H9 (cell line): ENCODE measurements around the gene LTBP2. TPM values are rescaled to one million over a fixed set of nuclear protein-coding genes. Genes with fewer than 3 reads are reported as not detected.

Experiments
- DNase-seq: peaks from one replicate; pipeline ENCODE4 v3.0.0-alpha.2; 2017
- H2AFZ ChIP-seq: one replicate; pipeline ENCODE4 v1.6.1; 2013; ENCODE audit warnings: mild to moderate bottlenecking, low read length, control low read depth, moderate library complexity
- H2AK5ac ChIP-seq: 2 replicates; pipeline ENCODE4 v1.6.1; 2013; ENCODE audit warnings: low read length, control low read depth, mixed read lengths; ENCODE audit not compliant: insufficient read length
- H2BK120ac ChIP-seq: one replicate; pipeline ENCODE4 v1.6.1; 2013; ENCODE audit warnings: low read depth, mild to moderate bottlenecking, low read length, control low read depth, inconsistent platforms; ENCODE audit not compliant: poor library complexity, severe bottlenecking
- H2BK12ac ChIP-seq: 2 replicates; pipeline ENCODE4 v1.6.1; 2013; ENCODE audit warnings: low read length, control low read depth, mixed read lengths, low read depth; ENCODE audit not compliant: insufficient read length
- H2BK15ac ChIP-seq: 2 replicates; pipeline ENCODE4 v1.6.1; 2013; ENCODE audit warnings: low read depth, low read length, control low read depth
- H2BK20ac ChIP-seq: one replicate; pipeline ENCODE4 v1.6.1; 2013; ENCODE audit warnings: low read depth, mild to moderate bottlenecking, low read length, control low read depth, inconsistent platforms; ENCODE audit not compliant: poor library complexity, severe bottlenecking
- H2BK5ac ChIP-seq: 2 replicates; pipeline ENCODE4 v1.6.1; 2013; ENCODE audit warnings: low read length, control low read depth, mixed read lengths; ENCODE audit not compliant: insufficient read length
- H3K14ac ChIP-seq: 2 replicates; pipeline ENCODE4 v1.6.1; 2013; ENCODE audit warnings: low read length, control low read depth; ENCODE audit not compliant: insufficient read depth
- H3K18ac ChIP-seq: 2 replicates; pipeline ENCODE4 v1.6.1; 2013; ENCODE audit warnings: low read depth, mild to moderate bottlenecking, mixed read lengths, low read length, control low read depth; ENCODE audit not compliant: insufficient read length
- H3K23ac ChIP-seq: 2 replicates; pipeline ENCODE4 v1.6.1; 2013; ENCODE audit warnings: low read length, control low read depth, mixed read lengths, low read depth; ENCODE audit not compliant: insufficient read length
- H3K23me2 ChIP-seq: 2 replicates; pipeline ENCODE4 v1.6.1; 2013; ENCODE audit warnings: low read depth, mild to moderate bottlenecking, mixed read lengths, low read length, control low read depth; ENCODE audit not compliant: insufficient read length, poor library complexity, severe bottlenecking
- H3K27ac ChIP-seq: 2 replicates; pipeline ENCODE4 v1.5.1; 2013; ENCODE audit warnings: low read length, control low read depth, mixed read lengths, low read depth; ENCODE audit not compliant: insufficient read length
- H3K27me3 ChIP-seq: 2 replicates; pipeline ENCODE4 v1.6.1; 2013; ENCODE audit warnings: low read length, control low read depth, inconsistent platforms; ENCODE audit not compliant: insufficient read depth
- H3K4ac ChIP-seq: 2 replicates; pipeline ENCODE4 v1.6.1; 2013; ENCODE audit warnings: low read depth, mild to moderate bottlenecking, control low read depth, inconsistent platforms, low read length, moderate library complexity
- H3K4me1 ChIP-seq: 2 replicates; pipeline ENCODE4 v1.6.1; 2013; ENCODE audit warnings: low read length, control low read depth, inconsistent platforms; ENCODE audit not compliant: insufficient read depth
- H3K4me2 ChIP-seq: 2 replicates; pipeline ENCODE4 v1.6.1; 2013; ENCODE audit warnings: low read length, control low read depth, mixed read lengths; ENCODE audit not compliant: insufficient read length, insufficient read depth
- H3K56ac ChIP-seq: 2 replicates; pipeline ENCODE4 v1.6.1; 2013; ENCODE audit warnings: low read depth, mild to moderate bottlenecking, mixed read lengths, low read length, control low read depth; ENCODE audit not compliant: insufficient read length
- H3K79me1 ChIP-seq: 2 replicates; pipeline ENCODE4 v1.6.1; 2013; ENCODE audit warnings: low read depth, mild to moderate bottlenecking, moderate library complexity, low read length, control low read depth, inconsistent platforms; ENCODE audit not compliant: insufficient read depth, poor library complexity, severe bottlenecking
- H3K79me2 ChIP-seq: 2 replicates; pipeline ENCODE4 v1.6.1; 2013; ENCODE audit warnings: low read length, control low read depth, inconsistent platforms; ENCODE audit not compliant: insufficient read depth
- H3K9ac ChIP-seq: 2 replicates; pipeline ENCODE4 v1.6.1; 2013; ENCODE audit warnings: low read length, control low read depth, mixed read lengths; ENCODE audit not compliant: insufficient read length; ENCODE audit errors: extremely low read depth
- H3K9me3 ChIP-seq: one replicate; pipeline ENCODE4 v1.6.1; 2013; ENCODE audit warnings: low read depth, low read length, inconsistent platforms; ENCODE audit not compliant: control insufficient read depth
- H3T11ph ChIP-seq: one replicate; pipeline ENCODE4 v1.6.1; 2013; ENCODE audit warnings: mild to moderate bottlenecking, low read length, control low read depth, inconsistent platforms
- H4K20me1 ChIP-seq: one replicate; pipeline ENCODE4 v1.6.1; 2013; ENCODE audit not compliant: control insufficient read depth, insufficient read length, insufficient read depth
- H4K5ac ChIP-seq: 2 replicates; pipeline ENCODE4 v1.6.1; 2013; ENCODE audit warnings: low read depth, mild to moderate bottlenecking, mixed read lengths, low read length, control low read depth; ENCODE audit not compliant: insufficient read length
- H4K8ac ChIP-seq: replicated peaks from 2 replicates; pipeline ENCODE4 v1.6.1; 2013; ENCODE audit warnings: low read length, control low read depth, mixed read lengths, low read depth; ENCODE audit not compliant: insufficient read length
- H4K91ac ChIP-seq: 2 replicates; pipeline ENCODE4 v1.6.1; 2013; ENCODE audit warnings: low read depth, mild to moderate bottlenecking, moderate library complexity, mixed read lengths, low read length, control low read depth; ENCODE audit not compliant: insufficient read length
- H3K27ac Mint-ChIP-seq, 3 experiments: 2 replicates in 2 of 3; 3 replicates in 1 of 3; pipeline ENCODE4 v1.8.0; 2020 to 2021; ENCODE audit warnings: mixed read lengths in 3 of 3, mild to moderate bottlenecking in 1 of 3, moderate library complexity in 1 of 3
- H3K27me3 Mint-ChIP-seq: 2 replicates; pipeline ENCODE4 v1.8.0; 2021; ENCODE audit warnings: low read depth, mild to moderate bottlenecking, moderate library complexity, mixed read lengths
- H3K36me3 Mint-ChIP-seq, 3 experiments: 2 replicates in 2 of 3; 3 replicates in 1 of 3; pipeline ENCODE4 v1.8.0; 2020 to 2021; ENCODE audit warnings: low read depth in 3 of 3, mixed read lengths in 3 of 3; ENCODE audit not compliant: insufficient read depth in 1 of 3
- H3K4me1 Mint-ChIP-seq, 2 experiments: 2 replicates each; pipeline ENCODE4 v1.8.0; 2020; ENCODE audit warnings: mixed read lengths in 2 of 2
- H3K4me3 Mint-ChIP-seq, 2 experiments: 2 replicates in 1 of 2; 3 replicates in 1 of 2; pipeline ENCODE4 v1.8.0; 2020 to 2021; ENCODE audit warnings: mild to moderate bottlenecking in 2 of 2, mixed read lengths in 2 of 2, moderate library complexity in 1 of 2
- H3K9me3 Mint-ChIP-seq, 2 experiments: 2 replicates in 1 of 2; 3 replicates in 1 of 2; pipeline ENCODE4 v1.8.0; 2020; ENCODE audit warnings: mild to moderate bottlenecking in 2 of 2, mixed read lengths in 2 of 2, moderate library complexity in 1 of 2
- WGBS: extraction: QIAGEN DNeasy Blood & Tissue Kit; methylation state at CpG from one replicate; pipeline ENCODE4 v1.1.7; 2013; ENCODE audit warnings: missing lambda C conversion rate, low lambda C conversion rate, mixed read lengths; ENCODE audit not compliant: insufficient read length; ENCODE audit errors: extremely low coverage; 5-methylcytosine and 5-hydroxymethylcytosine counted together
- total RNA-seq: library from RNA; stranded (reverse); gene quantifications from 2 replicates; pipeline ENCODE4 v1.2.1, GENCODE V29; 2021
- TF ChIP-seq, protein P1 (sequence below): fragments of 200-600 bp; sonication (generic); conservative IDR thresholded peaks from 3 replicates; pipeline ENCODE4 v1.8.0; 2021; ENCODE audit warnings: antibody characterized with exemption, mild to moderate bottlenecking

The LTBP2 gene
- total RNA-seq, 1 experiment from 2014 or later = 0.77 TPM

GRCh38 chr14:74511966-74512830 lies 99.8 kb downstream of the LTBP2 start:
- no peaks in the 10 kb centered on the region for H3K79me1 ChIP-seq
- H4K20me1 ChIP-seq = no peaks in the 10 kb centered on the region
- Mint-ChIP-seq H3K27ac (peak overlapping the region in 1 of 3 experiments; percentile 59; a peak in 1 of 7 replicates), H3K4me1 (peaks cover 47 to 50% of the 10 kb centered on the region in 2 experiments), H3K9me3 (no peaks in the 10 kb centered on the region), H3K27me3 (peaks cover 23% of the 10 kb centered on the region), H3K4me3 (no peak overlapping the region), H3K36me3 (no peaks in the 10 kb centered on the region)
- no peak overlapping the region for H3K14ac ChIP-seq
- no peak overlapping the region for H2BK5ac ChIP-seq
- H3K23me2 ChIP-seq = no peaks in the 10 kb centered on the region
- H4K91ac ChIP-seq = no peak overlapping the region
- no peak overlapping the region for H3K18ac ChIP-seq
- H3K4me2 ChIP-seq = no peak overlapping the region
- no peak overlapping the region for H2BK120ac ChIP-seq
- H3K9ac ChIP-seq = no peak overlapping the region
- no peak overlapping the region for H2BK12ac ChIP-seq
- no peaks in the 10 kb centered on the region for H3K9me3 ChIP-seq
- no peak overlapping the region for H3K56ac ChIP-seq
- TF ChIP-seq, protein P1, sequence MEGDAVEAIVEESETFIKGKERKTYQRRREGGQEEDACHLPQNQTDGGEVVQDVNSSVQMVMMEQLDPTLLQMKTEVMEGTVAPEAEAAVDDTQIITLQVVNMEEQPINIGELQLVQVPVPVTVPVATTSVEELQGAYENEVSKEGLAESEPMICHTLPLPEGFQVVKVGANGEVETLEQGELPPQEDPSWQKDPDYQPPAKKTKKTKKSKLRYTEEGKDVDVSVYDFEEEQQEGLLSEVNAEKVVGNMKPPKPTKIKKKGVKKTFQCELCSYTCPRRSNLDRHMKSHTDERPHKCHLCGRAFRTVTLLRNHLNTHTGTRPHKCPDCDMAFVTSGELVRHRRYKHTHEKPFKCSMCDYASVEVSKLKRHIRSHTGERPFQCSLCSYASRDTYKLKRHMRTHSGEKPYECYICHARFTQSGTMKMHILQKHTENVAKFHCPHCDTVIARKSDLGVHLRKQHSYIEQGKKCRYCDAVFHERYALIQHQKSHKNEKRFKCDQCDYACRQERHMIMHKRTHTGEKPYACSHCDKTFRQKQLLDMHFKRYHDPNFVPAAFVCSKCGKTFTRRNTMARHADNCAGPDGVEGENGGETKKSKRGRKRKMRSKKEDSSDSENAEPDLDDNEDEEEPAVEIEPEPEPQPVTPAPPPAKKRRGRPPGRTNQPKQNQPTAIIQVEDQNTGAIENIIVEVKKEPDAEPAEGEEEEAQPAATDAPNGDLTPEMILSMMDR = no peak
- no peak overlapping the region for H2BK20ac ChIP-seq
- no peak overlapping the region for H2BK15ac ChIP-seq
- H2AK5ac ChIP-seq = no peak overlapping the region
- H3K79me2 ChIP-seq = no peaks in the 10 kb centered on the region
- H3T11ph ChIP-seq = no peak overlapping the region
- no peak overlapping the region for H3K23ac ChIP-seq
- H2AFZ ChIP-seq = no peak overlapping the region
- peaks cover 5% of the 10 kb centered on the region; the same call in 1 of the 2 replicates for H3K4me1 ChIP-seq
- no peaks in the 10 kb centered on the region for H3K27me3 ChIP-seq
- no peak overlapping the region for H4K8ac ChIP-seq
- peak; percentile 13 for DNase-seq
- whole genome bisulfite sequencing = no CpG with 5 or more reads among the region's 10 CpGs
- no peak overlapping the region for H3K4ac ChIP-seq
- H4K5ac ChIP-seq = no peak overlapping the region
- no peak overlapping the region for H3K27ac ChIP-seq
